Upper lobe of left lung (tissue), 4 donors: ENCODE data around the gene APOC1.

Experiments
- EP300 ChIP-seq, 4 donors: sonication (generic); formaldehyde crosslinking; IDR thresholded peaks; one replicate each; pipeline ENCODE4 v1.5.1; 2017; ENCODE audit warnings: antibody characterized with exemption in 4 of 4, control low read depth in 2 of 4
- POLR2AphosphoS5 ChIP-seq, 2 donors: sonication (generic); formaldehyde crosslinking; IDR thresholded peaks; one replicate each; pipeline ENCODE4 v1.5.1; 2017; ENCODE audit warnings: antibody characterized with exemption in 2 of 2
- TF ChIP-seq, protein P1 (sequence below), 6 experiments: fragments of 450-650 bp in 4 of 6; fragments of 200-600 bp in 2 of 6; sonication (generic) in 2 of 6; IDR thresholded peaks; one replicate each; pipeline ENCODE4 v1.5.1; 2016 to 2019; ENCODE audit warnings: antibody characterized with exemption in 6 of 6

DNA sequence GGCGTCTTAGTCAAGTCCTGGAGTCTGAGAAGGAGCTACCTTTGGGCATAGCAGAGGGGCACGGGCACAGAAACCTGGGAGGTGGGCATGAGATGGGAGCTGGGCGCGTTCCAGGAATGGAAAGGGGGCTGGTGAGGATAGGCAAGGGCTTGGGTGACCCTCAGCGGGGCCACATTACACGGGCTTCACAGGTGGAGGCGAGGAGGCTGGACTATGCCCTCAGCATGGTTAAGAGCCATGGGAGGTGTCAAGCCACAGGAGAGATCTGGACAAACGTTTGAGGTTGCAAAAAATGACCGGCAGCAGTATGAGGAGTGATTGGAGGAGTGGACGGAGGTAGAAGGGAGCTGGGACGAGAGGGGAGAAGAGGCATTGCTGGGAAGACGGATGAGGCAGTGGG lies 46.8 kb upstream of the APOC1 start:
- TF ChIP-seq, protein P1, sequence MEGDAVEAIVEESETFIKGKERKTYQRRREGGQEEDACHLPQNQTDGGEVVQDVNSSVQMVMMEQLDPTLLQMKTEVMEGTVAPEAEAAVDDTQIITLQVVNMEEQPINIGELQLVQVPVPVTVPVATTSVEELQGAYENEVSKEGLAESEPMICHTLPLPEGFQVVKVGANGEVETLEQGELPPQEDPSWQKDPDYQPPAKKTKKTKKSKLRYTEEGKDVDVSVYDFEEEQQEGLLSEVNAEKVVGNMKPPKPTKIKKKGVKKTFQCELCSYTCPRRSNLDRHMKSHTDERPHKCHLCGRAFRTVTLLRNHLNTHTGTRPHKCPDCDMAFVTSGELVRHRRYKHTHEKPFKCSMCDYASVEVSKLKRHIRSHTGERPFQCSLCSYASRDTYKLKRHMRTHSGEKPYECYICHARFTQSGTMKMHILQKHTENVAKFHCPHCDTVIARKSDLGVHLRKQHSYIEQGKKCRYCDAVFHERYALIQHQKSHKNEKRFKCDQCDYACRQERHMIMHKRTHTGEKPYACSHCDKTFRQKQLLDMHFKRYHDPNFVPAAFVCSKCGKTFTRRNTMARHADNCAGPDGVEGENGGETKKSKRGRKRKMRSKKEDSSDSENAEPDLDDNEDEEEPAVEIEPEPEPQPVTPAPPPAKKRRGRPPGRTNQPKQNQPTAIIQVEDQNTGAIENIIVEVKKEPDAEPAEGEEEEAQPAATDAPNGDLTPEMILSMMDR (IDR thresholded peaks at IDR 0.05) = no peak
- TF ChIP-seq POLR2AphosphoS5 (IDR thresholded peaks at IDR 0.05) (no peak), EP300 (IDR thresholded peaks at IDR 0.05) (no peak)
